Gastrocnemius medialis (tissue), 4 donors: ENCODE measurements around the gene MYO16. TPM values are rescaled to one million over a fixed set of nuclear protein-coding genes. Genes with fewer than 3 reads are reported as not detected.

Source experiments
- ATAC-seq, 2 donors: fragments of 150-250 bp; one replicate each; pipeline ENCODE4 v1.9.1; 2016
- DNase-seq, 2 donors: peaks; one replicate each; pipeline ENCODE4 v3.0.0-alpha.2; 2019
- H3K27ac ChIP-seq, 4 donors: fragments of 200-600 bp; sonication (generic); 1 replicate in 1 of 4; 2 replicates in 3 of 4; pipeline ENCODE4 v1.5.1; 2016 to 2018; ENCODE audit warnings: mild to moderate bottlenecking in 2 of 4, moderate library complexity in 1 of 4
- H3K27me3 ChIP-seq, 3 donors: fragments of 200-600 bp; sonication (generic) in 2 of 3; 1 replicate in 1 of 3; 2 replicates in 2 of 3; pipeline versions ENCODE4 v1.5.1 to v1.6.0; 2016 to 2019; ENCODE audit warnings: mild to moderate bottlenecking in 1 of 3, moderate library complexity in 1 of 3
- H3K36me3 ChIP-seq, 2 donors: fragments of 200-600 bp; sonication (generic) in 1 of 2; one replicate each; pipeline ENCODE4 v1.5.1; 2017 to 2018
- H3K4me1 ChIP-seq, 2 donors: fragments of 200-600 bp; sonication (generic) in 1 of 2; one replicate each; pipeline ENCODE4 v1.5.1; 2016 to 2017; ENCODE audit warnings: mild to moderate bottlenecking in 2 of 2
- H3K4me3 ChIP-seq, 4 donors: fragments of 200-600 bp; sonication (generic) in 3 of 4; 1 replicate in 1 of 4; 2 replicates in 3 of 4; pipeline ENCODE4 v1.5.1; 2016 to 2019; ENCODE audit warnings: mild to moderate bottlenecking in 2 of 4
- H3K9me3 ChIP-seq, 3 donors: fragments of 200-600 bp; sonication (generic) in 2 of 3; 1 replicate in 1 of 3; 2 replicates in 2 of 3; pipeline ENCODE4 v1.5.1; 2016 to 2019
- CTCF ChIP-seq, 5 experiments: fragments of 450-650 bp in 3 of 5; fragments of 200-600 bp in 2 of 5; sonication (generic) in 2 of 5; IDR thresholded peaks in 4 of 5; conservative IDR thresholded peaks in 1 of 5; 1 replicate in 4 of 5; 2 replicates in 1 of 5; pipeline ENCODE4 v1.5.1; 2016 to 2019; ENCODE audit warnings: antibody characterized with exemption in 5 of 5, mild to moderate bottlenecking in 3 of 5, moderate library complexity in 3 of 5
- POLR2A ChIP-seq, 2 donors: fragments of 450-650 bp; IDR thresholded peaks; one replicate each; pipeline ENCODE4 v1.6.1; 2017; ENCODE audit warnings: antibody characterized with exemption in 2 of 2, mild to moderate bottlenecking in 2 of 2, moderate library complexity in 2 of 2
- in situ Hi-C, 4 donors: fragments of 200-750 bp; cut with MboI; loops; one replicate each; pipeline versions ENCODE4 v1.15.0 to v1.8.0; 2017; ENCODE audit warnings: low sequenced_read_pairs in 4 of 4
- intact Hi-C: fragments of 100-400 bp; cut with DNase I; formaldehyde crosslinking; loops from one replicate; pipeline ENCODE4 v1.15.1; 2023; ENCODE audit warnings: low total_unique reads
- total RNA-seq, 4 donors: library from RNA; depleted of rRNA; stranded (reverse); fragments of >200 nt; gene quantifications; one replicate each; pipeline versions ENCODE4 v1.1.0 to v1.2.3, GENCODE V29; 2016

MYO16 gene
- total RNA-seq, 4 donors from 2014 or later = 0.02 TPM; not detected in 3

GRCh38 chr13:109159650-109160309, 530.4 kb downstream of the MYO16 start:
- intact Hi-C loops (no loop called here), in situ Hi-C loops (loop anchor here in 1 of 4 donors (25.0 kb wide), 1 partner anchor 628 kb away; the partner anchor contains the start of gene IRS2)
- no peaks in the 10 kb centered on the region for H3K27me3 ChIP-seq
- ATAC-seq (peak in 1 of 2 donors; percentile 50), DNase-seq (no peak)
- H3K4me3 ChIP-seq = no peak overlapping the region
- H3K4me1 ChIP-seq = peaks cover 12 to 15% of the 10 kb centered on the region in 2 donors
- H3K9me3 ChIP-seq = no peaks in the 10 kb centered on the region
- H3K27ac ChIP-seq = peak overlapping the region in 1 of 4 donors; percentile 1
- H3K36me3 ChIP-seq = no peaks in the 10 kb centered on the region
- TF ChIP-seq CTCF (IDR thresholded peaks at IDR 0.05 in 4 of 5, conservative IDR thresholded peaks at IDR 0.05 in 1 of 5) = no peak
- TF ChIP-seq POLR2A (IDR thresholded peaks at IDR 0.05) = no peak

- TF ChIP-seq POLR2A (IDR thresholded peaks at IDR 0.05) (no peak), CTCF (IDR thresholded peaks at IDR 0.05 in 4 of 5, conservative IDR thresholded peaks at IDR 0.05 in 1 of 5) (no peak)
- H3K27me3 ChIP-seq = no peaks in the 10 kb centered on the region
- H3K27ac ChIP-seq = no peak overlapping the region
- in situ Hi-C loops (loop anchor here in 1 of 4 donors (25.0 kb wide), 1 partner anchor 627 kb away; the partner anchor contains the start of gene IRS2), intact Hi-C loops (no loop called here)
- ATAC-seq (no peak), DNase-seq (no peak)
- H3K4me1 ChIP-seq = peaks cover 9 to 10% of the 10 kb centered on the region in 2 donors
- H3K36me3 ChIP-seq = no peaks in the 10 kb centered on the region
- no peak overlapping the region for H3K4me3 ChIP-seq
- no peaks in the 10 kb centered on the region for H3K9me3 ChIP-seq
Observed at GRCh38 chr13:109160357-109160756, 530.9 kb downstream of the MYO16 start.

GRCh38 chr13:109160887-109161669, 531.7 kb downstream of the MYO16 start:
- no peaks in the 10 kb centered on the region for H3K36me3 ChIP-seq
- H3K9me3 ChIP-seq = no peaks in the 10 kb centered on the region
- H3K27me3 ChIP-seq = no peaks in the 10 kb centered on the region
- in situ Hi-C loops = loop anchor here in 1 of 4 donors (25.0 kb wide), 1 partner anchor 626 kb away; the partner anchor contains the start of gene IRS2
- H3K4me1 ChIP-seq = peaks cover 2% of the 10 kb centered on the region in 2 donors
- ATAC-seq (no peak), DNase-seq (no peak)
- no peak for TF ChIP-seq POLR2A (IDR thresholded peaks at IDR 0.05)
- no peak for TF ChIP-seq CTCF (IDR thresholded peaks at IDR 0.05 in 4 of 5, conservative IDR thresholded peaks at IDR 0.05 in 1 of 5)
- intact Hi-C loops = no loop called here
- no peak overlapping the region for H3K4me3 ChIP-seq
- H3K27ac ChIP-seq = no peak overlapping the region

- H3K9me3 ChIP-seq = no peaks in the 10 kb centered on the region
- H3K27ac ChIP-seq = no peak overlapping the region
- no peak for TF ChIP-seq CTCF (IDR thresholded peaks at IDR 0.05 in 4 of 5, conservative IDR thresholded peaks at IDR 0.05 in 1 of 5)
- no peak for TF ChIP-seq POLR2A (IDR thresholded peaks at IDR 0.05)
- H3K27me3 ChIP-seq = no peaks in the 10 kb centered on the region
- in situ Hi-C loops = loop anchor here in 1 of 4 donors (25.0 kb wide), 1 partner anchor 625 kb away; the partner anchor contains the start of gene IRS2
- H3K4me3 ChIP-seq = no peak overlapping the region
- H3K4me1 ChIP-seq = peaks cover 0 to 3% of the 10 kb centered on the region in 2 donors
- no peaks in the 10 kb centered on the region for H3K36me3 ChIP-seq
- intact Hi-C loops = no loop called here
- DNase-seq = no peak
- ATAC-seq = no peak
Observed at GRCh38 chr13:109162248-109163036, 533.0 kb downstream of the MYO16 start.
